GM06990 (cell line): Measurements from ENCODE around the gene TNIK.

Experiments
- DNase-seq: peaks from one replicate; pipeline ENCODE4 v3.0.0-alpha.2; 2011; ENCODE audit not compliant: insufficient read length; ENCODE audit errors: extremely low read depth
- H3K27me3 ChIP-seq: replicated peaks from 2 replicates; pipeline ENCODE4 v1.6.0; 2011; ENCODE audit warnings: low read length; ENCODE audit not compliant: control insufficient read depth, insufficient read depth
- H3K36me3 ChIP-seq: 2 replicates; pipeline ENCODE4 v1.5.1; 2011; ENCODE audit warnings: low read length; ENCODE audit not compliant: control insufficient read depth, insufficient read depth
- H3K4me3 ChIP-seq: replicated peaks from 2 replicates; pipeline ENCODE4 v1.5.1; 2011; ENCODE audit warnings: low read depth, mild to moderate bottlenecking, control low read depth, low read length
- CTCF ChIP-seq: IDR thresholded peaks from 2 replicates; pipeline ENCODE4 v1.5.1; 2011; ENCODE audit warnings: low read length, control low read depth, mild to moderate bottlenecking, inconsistent platforms; ENCODE audit not compliant: insufficient read depth, poor library complexity, severe bottlenecking

The TNIK gene

GRCh38 chr3:171213178-171213577, 247.0 kb downstream of the TNIK start:
- Histone ChIP-seq H3K4me3 (no peak overlapping the region), H3K36me3 (peaks cover 5% of the 10 kb centered on the region), H3K27me3 (no peaks in the 10 kb centered on the region)
- no peak for DNase-seq
- TF ChIP-seq CTCF, result no peak

GRCh38 chr3:171212648-171213047, 247.6 kb downstream of the TNIK start:
- TF ChIP-seq CTCF, result no peak
- no peaks in the 10 kb centered on the region for H3K27me3 ChIP-seq
- no peak for DNase-seq

GRCh38 chr3:171206283-171206682, 253.9 kb downstream of the TNIK start:
- peaks cover 6% of the 10 kb centered on the region for H3K36me3 ChIP-seq
- no peak overlapping the region for H3K4me3 ChIP-seq
- DNase-seq, result peak; percentile 30
- H3K27me3 ChIP-seq, result no peaks in the 10 kb centered on the region
- TF ChIP-seq CTCF, result no peak

More at GRCh38 chr3:171212648-171213047, 247.6 kb downstream of the TNIK start:
- H3K36me3 ChIP-seq, result peaks cover 5% of the 10 kb centered on the region
- H3K4me3 ChIP-seq, result no peak overlapping the region

- DNase-seq, result no peak
- no peak overlapping the region for H3K4me3 ChIP-seq
- H3K27me3 ChIP-seq, result no peaks in the 10 kb centered on the region
- TF ChIP-seq CTCF, result no peak
- peaks cover 1% of the 10 kb centered on the region; the same call in 1 of the 2 replicates for H3K36me3 ChIP-seq
Measured at GRCh38 chr3:171204942-171205341, 255.3 kb downstream of the TNIK start.

- no peak for DNase-seq
- H3K4me3 ChIP-seq, result no peak overlapping the region
- H3K36me3 ChIP-seq, result 0 out of 2 replicates have a peak, but pooled peaks cover 1% of the 10 kb centered on the region
- no peaks in the 10 kb centered on the region for H3K27me3 ChIP-seq
- no peak for TF ChIP-seq CTCF
Measured at GRCh38 chr3:171201825-171202224, 258.4 kb downstream of the TNIK start.

- TF ChIP-seq CTCF, result no peak
- Histone ChIP-seq H3K4me3 (no peak overlapping the region), H3K27me3 (no peaks in the 10 kb centered on the region), H3K36me3 (no peaks in the 10 kb centered on the region)
- no peak for DNase-seq
Measured at GRCh38 chr3:171200750-171201088, 259.5 kb downstream of the TNIK start.
